Glutamatergic neuron (in vitro differentiated cells): ENCODE data around the gene GSG1L2. TPM values are rescaled to one million over a fixed set of nuclear protein-coding genes. Genes with fewer than 3 reads are reported as not detected.

Experiments
- DNase-seq: peaks from one replicate; pipeline ENCODE4 v3.0.0; 2022
- H3K27ac Mint-ChIP-seq: one replicate; pipeline ENCODE4 v1.8.0; 2020; ENCODE audit warnings: mild to moderate bottlenecking, mixed read lengths, inconsistent platforms; ENCODE audit not compliant: unreplicated experiment
- H3K27me3 Mint-ChIP-seq: one replicate; pipeline ENCODE4 v1.8.0; 2020; ENCODE audit warnings: mild to moderate bottlenecking, moderate library complexity, mixed read lengths, inconsistent platforms; ENCODE audit not compliant: unreplicated experiment
- H3K36me3 Mint-ChIP-seq: one replicate; pipeline ENCODE4 v1.8.0; 2020; ENCODE audit warnings: mild to moderate bottlenecking, mixed read lengths, inconsistent platforms; ENCODE audit not compliant: unreplicated experiment
- H3K4me1 Mint-ChIP-seq: one replicate; pipeline ENCODE4 v1.8.0; 2020; ENCODE audit warnings: mild to moderate bottlenecking, low read depth, mixed read lengths, inconsistent platforms; ENCODE audit not compliant: unreplicated experiment
- H3K4me3 Mint-ChIP-seq: one replicate; pipeline ENCODE4 v1.8.0; 2020; ENCODE audit warnings: mild to moderate bottlenecking, mixed read lengths, inconsistent platforms; ENCODE audit not compliant: unreplicated experiment
- H3K9me3 Mint-ChIP-seq: one replicate; pipeline ENCODE4 v1.8.0; 2020; ENCODE audit warnings: mild to moderate bottlenecking, moderate library complexity, mixed read lengths, inconsistent platforms; ENCODE audit not compliant: unreplicated experiment
- long read RNA-seq: library from polyadenylated mRNA; unstranded; transcript quantifications from one replicate; pipeline ENCODE4 v2.0.0, GENCODE V29; 2020; ENCODE audit not compliant: unreplicated experiment
- total RNA-seq: library from RNA; stranded (reverse); fragmentation: NEBNext Ultra II Directional; extraction: Animal tissue kit (Norgen Biotek cat#: 25700); gene quantifications from one replicate; pipeline ENCODE4 v1.2.1, GENCODE V29; 2021; ENCODE audit not compliant: unreplicated experiment
- TF ChIP-seq, protein P1 (sequence below): fragments of 200-600 bp; sonication (generic); IDR thresholded peaks from one replicate; pipeline ENCODE4 v1.5.0; 2021; ENCODE audit not compliant: partially characterized antibody, unreplicated experiment

The GSG1L2 gene
- not detected for total RNA-seq
- long read RNA-seq, result 0 reads

- Mint-ChIP-seq H3K4me3 (no peak within 1 kb of the TSS), H3K4me1 (no peaks in the 10 kb centered on the region), H3K27ac (no peak within 1 kb of the TSS), H3K36me3 (no peaks in the 10 kb centered on the region), H3K9me3 (peaks cover 7% of the 10 kb centered on the region), H3K27me3 (peaks cover 5% of the 10 kb centered on the region)
- DNase-seq, result no peak
- TF ChIP-seq, protein P1, sequence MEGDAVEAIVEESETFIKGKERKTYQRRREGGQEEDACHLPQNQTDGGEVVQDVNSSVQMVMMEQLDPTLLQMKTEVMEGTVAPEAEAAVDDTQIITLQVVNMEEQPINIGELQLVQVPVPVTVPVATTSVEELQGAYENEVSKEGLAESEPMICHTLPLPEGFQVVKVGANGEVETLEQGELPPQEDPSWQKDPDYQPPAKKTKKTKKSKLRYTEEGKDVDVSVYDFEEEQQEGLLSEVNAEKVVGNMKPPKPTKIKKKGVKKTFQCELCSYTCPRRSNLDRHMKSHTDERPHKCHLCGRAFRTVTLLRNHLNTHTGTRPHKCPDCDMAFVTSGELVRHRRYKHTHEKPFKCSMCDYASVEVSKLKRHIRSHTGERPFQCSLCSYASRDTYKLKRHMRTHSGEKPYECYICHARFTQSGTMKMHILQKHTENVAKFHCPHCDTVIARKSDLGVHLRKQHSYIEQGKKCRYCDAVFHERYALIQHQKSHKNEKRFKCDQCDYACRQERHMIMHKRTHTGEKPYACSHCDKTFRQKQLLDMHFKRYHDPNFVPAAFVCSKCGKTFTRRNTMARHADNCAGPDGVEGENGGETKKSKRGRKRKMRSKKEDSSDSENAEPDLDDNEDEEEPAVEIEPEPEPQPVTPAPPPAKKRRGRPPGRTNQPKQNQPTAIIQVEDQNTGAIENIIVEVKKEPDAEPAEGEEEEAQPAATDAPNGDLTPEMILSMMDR, result no peak
Observed at GRCh38 chr17:9821921-9822320, at the start of gene GSG1L2. Gene GSG1L2 (minus strand): TSS chr17:9822079. CDS start chr17:9822071, 8 bp downstream.

DNA sequence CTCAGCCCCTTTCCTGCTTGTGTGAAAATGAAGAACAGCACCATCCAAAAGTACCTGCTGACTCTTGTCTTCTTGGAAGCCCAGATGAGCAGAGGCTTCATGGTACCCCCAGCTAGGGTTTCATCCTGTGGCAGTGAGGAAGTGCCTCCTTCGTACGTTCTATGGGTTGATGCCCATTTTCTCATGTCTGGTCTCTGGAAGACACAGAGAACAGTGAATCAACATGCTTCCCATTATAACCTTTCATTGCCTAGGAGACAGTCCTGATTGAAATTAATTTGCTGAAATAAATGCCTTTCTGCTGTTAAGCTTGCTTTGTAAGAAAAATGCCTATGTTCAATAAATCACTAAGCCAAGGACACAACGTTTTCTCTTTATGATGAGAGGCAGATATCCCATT, 46.7 kb upstream of the GSG1L2 start:
- no peak overlapping the region for H3K27ac Mint-ChIP-seq
- H3K4me1 Mint-ChIP-seq, result no peaks in the 10 kb centered on the region
- TF ChIP-seq, protein P1, result no peak
- peaks cover 2% of the 10 kb centered on the region for H3K27me3 Mint-ChIP-seq
- peaks cover 1% of the 10 kb centered on the region for H3K9me3 Mint-ChIP-seq
- H3K36me3 Mint-ChIP-seq, result no peaks in the 10 kb centered on the region
- no peak overlapping the region for H3K4me3 Mint-ChIP-seq
- no peak for DNase-seq

GRCh38 chr17:9865586-9865985, 43.7 kb upstream of the GSG1L2 start:
- DNase-seq, result no peak
- no peak overlapping the region for H3K27ac Mint-ChIP-seq
- TF ChIP-seq, protein P1, result no peak
- no peaks in the 10 kb centered on the region for H3K36me3 Mint-ChIP-seq
- H3K27me3 Mint-ChIP-seq, result peaks cover 2% of the 10 kb centered on the region
- no peak overlapping the region for H3K4me3 Mint-ChIP-seq
- H3K9me3 Mint-ChIP-seq, result peaks cover 1% of the 10 kb centered on the region
- H3K4me1 Mint-ChIP-seq, result no peaks in the 10 kb centered on the region

GRCh38 chr17:9862949-9863348, 41.1 kb upstream of the GSG1L2 start:
- Mint-ChIP-seq H3K4me3 (no peak overlapping the region), H3K4me1 (no peaks in the 10 kb centered on the region), H3K27ac (no peak overlapping the region), H3K36me3 (no peaks in the 10 kb centered on the region), H3K9me3 (peaks cover 3% of the 10 kb centered on the region), H3K27me3 (peaks cover 2% of the 10 kb centered on the region)
- TF ChIP-seq, protein P1, result no peak
- DNase-seq, result no peak

DNA sequence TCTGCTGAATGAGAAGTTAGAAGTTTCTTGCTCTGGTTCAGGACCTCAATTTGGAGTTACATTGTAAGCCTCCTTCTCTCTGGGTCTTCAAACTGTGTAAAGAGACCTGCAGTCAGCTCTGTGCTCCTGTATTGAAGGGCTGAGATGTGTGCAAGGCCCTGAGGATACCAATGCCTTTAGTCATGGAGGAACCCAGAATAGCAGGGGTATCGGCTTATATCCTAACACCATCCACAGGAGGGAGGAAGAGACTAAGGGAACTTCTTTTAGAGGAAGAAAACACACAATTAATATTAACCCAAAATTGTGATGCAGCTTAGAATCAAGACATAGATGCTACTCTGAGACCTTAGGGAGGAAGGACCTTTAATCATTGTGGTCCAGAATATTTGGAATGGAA, 40.3 kb upstream of the GSG1L2 start:
- TF ChIP-seq, protein P1, result no peak
- DNase-seq, result no peak
- Mint-ChIP-seq H3K9me3 (peaks cover 3% of the 10 kb centered on the region), H3K36me3 (no peaks in the 10 kb centered on the region), H3K4me1 (no peaks in the 10 kb centered on the region), H3K27me3 (peaks cover 2% of the 10 kb centered on the region), H3K4me3 (no peak overlapping the region), H3K27ac (no peak overlapping the region)
